Epithelial cell of prostate (primary cell): Measurements from ENCODE around the gene CFAP299.

Experiments used
- DNase-seq: peaks from one replicate; pipeline ENCODE4 v3.0.0-alpha.2; 2011; ENCODE audit warnings: low read depth, low spot score
- H3K27ac ChIP-seq: fragments of 450-650 bp; 2 replicates; pipeline ENCODE4 v1.5.1; 2017; ENCODE audit warnings: mild to moderate bottlenecking

CFAP299 gene

DNA sequence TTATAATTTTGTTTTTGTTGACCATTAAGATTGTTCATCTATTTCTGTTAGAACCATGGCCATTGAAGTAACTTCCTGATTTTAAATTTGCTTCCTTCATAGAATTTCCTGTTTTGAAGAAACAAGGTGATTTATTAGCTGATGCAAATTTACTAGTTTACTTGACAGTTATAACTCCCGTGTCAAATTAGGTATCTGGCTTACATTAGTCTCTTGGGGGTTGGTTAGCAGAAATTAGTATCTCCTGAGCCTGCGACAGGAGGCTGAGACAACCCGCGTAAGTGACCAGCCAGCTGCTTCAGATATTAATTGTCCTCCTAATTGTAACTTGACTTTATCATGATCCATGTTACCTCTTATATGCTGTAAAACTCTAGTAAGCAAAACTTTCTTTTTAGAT, 154.3 kb downstream of the CFAP299 start:
- no peak for DNase-seq
- no peak overlapping the region for H3K27ac ChIP-seq

DNA sequence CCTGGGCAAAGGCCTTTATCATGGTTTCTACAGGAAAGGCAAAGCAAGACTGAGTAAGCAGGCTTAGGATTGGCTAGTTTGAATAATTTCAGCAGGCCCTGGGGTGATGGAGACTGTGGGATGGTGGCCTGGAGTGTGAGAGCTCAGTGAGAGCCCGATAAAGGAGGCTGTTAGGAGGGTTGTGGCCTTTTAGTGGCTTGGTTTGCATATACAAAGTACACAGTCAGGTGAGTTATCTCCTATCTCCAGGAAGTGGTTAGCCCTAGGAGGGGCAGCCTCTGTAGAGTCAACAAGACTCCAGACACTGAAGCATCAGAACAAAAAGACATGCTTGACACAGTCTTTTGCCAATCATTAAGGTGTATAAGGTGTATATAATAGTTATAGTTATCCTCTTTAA, 157.2 kb downstream of the CFAP299 start:
- no peak for DNase-seq
- H3K27ac ChIP-seq: no peak overlapping the region

DNA sequence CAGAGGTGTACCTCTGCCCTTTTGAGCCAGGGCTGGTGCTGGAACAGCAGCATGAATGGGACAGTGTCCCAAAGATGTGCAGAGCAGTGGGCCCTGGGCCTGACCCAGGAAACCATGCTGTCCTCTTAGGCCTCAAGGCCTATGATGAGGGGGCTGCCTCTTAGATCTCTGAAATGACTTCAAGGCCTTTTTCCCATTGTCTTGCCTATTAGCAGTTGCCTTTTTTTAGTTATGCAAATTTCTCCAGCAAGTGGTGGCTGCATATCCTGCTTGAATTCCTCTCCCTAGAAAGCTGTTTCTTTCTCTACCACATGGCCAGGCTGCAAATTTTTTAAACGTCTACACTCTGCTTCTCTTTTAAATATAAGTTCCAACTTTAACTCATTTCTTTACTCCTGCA, 160.3 kb downstream of the CFAP299 start:
- no peak overlapping the region for H3K27ac ChIP-seq
- no peak for DNase-seq

DNA sequence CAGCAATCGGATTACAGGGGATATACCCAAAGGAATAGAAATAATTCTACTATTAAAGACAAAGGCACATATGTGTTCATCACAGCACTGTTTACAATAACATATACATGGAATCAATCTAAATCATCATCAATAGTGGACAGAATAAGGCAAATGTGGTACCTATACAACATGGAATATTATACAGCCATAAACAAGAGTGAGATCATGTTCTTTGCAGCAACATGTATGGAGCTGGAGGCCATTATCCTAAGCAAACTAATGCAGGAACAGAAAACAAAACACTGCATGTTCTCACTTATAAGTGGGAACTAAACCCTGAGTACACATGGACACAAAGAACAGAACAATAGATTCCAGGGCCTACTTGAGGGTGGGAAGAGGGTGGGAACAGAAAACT, 163.2 kb downstream of the CFAP299 start:
- DNase-seq: no peak
- no peak overlapping the region for H3K27ac ChIP-seq

DNA sequence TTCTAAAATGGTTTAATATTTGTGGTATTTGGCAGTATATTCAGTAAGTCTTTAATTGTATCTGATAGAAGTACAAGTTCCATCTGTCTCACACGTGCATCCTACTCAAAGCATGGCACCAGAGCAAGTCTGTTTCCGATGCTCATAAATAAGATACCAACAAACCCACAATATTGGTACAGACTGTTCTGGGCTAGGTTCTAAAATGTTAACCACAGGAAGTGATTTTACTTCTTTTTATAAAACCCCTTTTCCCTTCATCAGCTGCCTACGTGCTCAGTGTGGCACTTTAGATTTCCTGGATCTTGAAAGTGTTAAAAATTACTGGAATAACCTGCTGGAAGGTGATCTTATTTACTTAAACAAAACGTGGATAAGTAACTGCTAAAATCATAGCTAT, 165.1 kb downstream of the CFAP299 start:
- no peak for DNase-seq
- H3K27ac ChIP-seq: no peak overlapping the region

DNA sequence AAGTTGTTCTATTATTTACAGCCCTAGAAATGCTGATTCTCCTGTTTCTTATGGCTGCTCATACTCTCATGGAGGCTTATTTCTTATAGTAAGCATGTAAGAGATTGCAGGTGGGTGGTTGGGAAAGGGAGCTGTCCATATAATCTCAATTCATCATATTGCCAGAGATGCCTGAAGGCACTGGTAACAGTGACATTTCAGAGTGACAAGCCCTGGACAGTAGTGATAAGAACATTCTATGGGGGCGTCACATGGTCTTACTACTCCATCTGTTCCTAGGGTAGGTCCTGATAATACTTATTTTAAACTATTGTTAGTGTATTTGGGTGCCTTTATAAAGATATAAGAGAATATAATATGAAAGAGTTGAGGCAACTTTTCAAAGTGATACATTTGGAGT, 171.5 kb downstream of the CFAP299 start:
- H3K27ac ChIP-seq: no peak overlapping the region
- no peak for DNase-seq

DNA sequence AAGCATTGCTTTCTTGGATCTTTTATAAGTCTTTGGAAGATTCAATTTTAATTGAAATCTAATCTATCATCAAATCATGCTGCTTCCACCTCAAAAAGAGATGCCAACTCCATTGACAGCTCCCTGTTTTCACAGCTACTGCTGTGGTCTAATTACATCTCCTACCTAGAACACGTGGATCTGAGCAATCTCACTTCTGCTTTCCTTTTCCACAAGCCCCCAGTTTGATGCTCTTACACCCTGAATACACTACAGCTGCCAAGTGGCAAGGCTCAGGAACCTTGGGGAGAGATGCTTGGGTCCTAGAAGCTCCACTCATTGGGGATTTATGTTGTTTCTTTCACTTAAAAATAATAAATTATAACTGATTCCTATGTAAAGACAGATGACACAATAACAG, 172.0 kb downstream of the CFAP299 start:
- no peak for DNase-seq
- no peak overlapping the region for H3K27ac ChIP-seq

DNA sequence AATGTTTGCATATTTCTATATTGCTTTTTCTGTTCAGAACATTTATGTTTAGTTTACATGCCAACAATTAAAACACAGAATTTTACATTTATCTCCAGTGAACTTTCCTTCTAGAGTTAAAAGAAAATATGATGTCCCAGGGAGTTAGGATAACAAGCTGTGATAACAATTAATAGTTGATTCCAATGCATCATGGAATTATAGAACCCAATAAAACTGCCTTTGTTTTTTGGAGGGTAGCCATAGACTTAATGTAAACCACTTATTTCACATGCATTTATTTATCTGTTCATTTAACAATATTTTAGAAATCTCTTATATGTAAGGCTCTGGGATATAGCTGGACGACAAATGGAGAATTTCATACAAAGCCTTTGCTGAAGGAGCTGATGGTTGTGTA, 180.0 kb downstream of the CFAP299 start:
- H3K27ac ChIP-seq: no peak overlapping the region
- no peak for DNase-seq

DNA sequence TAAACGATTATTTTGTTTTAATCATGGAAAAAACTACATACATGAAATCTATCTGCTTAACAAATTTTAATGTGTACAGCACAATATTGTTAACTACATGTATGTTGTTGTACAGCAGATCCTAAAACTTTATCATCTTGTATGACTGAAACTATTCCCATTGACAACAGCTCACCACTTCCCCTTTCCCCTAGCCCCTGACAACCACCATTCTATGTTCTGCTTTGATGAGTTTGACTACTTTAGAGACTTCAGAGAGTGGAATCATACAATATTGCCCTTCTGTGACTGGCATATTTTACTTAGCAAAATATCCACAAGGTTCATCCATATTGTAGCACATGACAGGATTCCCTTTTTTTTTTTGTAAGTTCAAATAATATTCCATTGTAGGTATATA, 185.9 kb downstream of the CFAP299 start:
- no peak for DNase-seq
- no peak overlapping the region for H3K27ac ChIP-seq

DNA sequence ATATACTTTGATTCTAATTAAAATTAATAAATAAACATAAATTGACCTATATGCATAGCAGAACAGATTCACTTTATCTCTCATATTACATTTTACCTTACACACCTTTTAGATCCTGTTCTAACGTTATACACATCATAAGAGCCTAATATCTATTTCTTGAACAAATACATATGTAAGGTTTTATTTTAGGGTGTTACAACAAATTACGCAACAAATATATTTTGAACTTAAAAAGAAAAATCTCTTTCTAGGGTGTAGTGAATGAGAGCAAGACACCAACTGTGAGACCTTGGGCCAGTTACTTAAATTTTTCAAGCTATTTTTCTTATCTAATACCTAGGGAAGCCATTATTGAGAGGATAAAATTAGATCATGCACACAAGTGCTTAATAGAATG, 191.2 kb downstream of the CFAP299 start:
- no peak for DNase-seq
- no peak overlapping the region for H3K27ac ChIP-seq

DNA sequence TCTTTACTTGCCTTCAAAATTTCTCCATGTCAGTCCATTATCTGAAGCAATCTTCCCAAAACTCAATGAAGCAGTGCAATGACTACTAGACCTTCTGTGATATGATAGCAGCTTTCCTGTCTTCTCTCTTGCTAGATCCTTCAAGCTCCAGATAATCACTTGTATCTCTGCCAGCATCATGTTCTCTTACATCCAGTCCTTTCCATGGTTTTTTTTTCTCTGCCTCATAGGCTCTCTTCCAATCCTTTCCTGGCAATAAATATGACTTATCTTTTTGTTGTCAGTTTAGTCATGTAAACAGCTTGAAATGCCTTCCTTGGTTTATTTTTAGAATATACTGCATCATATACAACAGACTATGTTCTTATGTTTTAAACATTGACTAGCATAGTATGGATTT, 193.5 kb downstream of the CFAP299 start:
- no peak for DNase-seq
- H3K27ac ChIP-seq: no peak overlapping the region

DNA sequence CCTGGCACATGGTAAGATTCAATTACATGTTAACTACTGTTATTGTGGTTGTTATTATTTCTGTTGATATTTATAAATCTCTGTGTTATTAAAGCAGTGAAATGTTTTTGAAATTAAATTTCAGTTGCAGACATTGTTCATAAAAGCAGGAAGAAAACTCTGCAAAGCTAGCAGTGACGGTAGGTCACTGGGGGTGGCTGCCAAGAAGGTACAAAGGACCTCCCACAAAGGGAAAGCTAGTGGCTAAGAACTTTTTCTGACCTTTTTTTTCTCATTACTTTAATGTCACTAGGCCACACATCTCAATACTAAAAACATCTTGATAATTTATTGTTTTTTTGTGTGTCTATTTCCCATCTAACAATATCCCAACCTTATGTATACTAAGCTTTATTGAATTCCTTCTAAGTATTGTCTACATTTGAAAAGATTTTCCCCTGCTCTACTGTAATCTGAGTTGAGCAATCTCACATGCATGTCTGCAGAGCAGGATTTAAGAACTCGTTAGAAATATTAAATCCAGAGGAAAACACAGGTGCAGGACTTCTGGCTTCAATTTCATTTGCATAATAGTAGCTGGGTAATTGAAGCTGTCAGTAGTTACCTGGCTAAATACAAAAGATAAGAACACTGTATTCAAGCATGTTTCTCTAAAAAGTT, 197.3 kb downstream of the CFAP299 start:
- no peak for DNase-seq
- H3K27ac ChIP-seq: no peak overlapping the region

DNA sequence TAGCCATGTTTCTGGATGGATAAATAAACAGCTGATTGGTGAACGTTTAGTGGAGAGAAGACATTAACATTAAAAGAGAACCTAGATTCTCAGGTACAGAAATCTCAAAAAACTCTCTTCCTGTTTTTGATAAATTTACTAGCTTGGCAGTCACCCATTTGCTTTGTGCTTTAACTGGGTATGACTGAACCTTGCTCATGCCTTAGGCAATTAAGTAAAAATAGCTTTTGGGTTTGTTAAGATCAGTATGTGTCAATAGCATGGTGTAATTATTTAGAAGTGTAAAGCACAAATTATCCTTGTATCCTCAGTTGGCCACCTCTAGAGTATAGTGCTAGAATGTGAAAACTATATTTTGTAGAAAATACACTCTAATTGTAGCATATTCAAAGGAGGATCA, 200.0 kb downstream of the CFAP299 start:
- peak; percentile 18 for DNase-seq

DNA sequence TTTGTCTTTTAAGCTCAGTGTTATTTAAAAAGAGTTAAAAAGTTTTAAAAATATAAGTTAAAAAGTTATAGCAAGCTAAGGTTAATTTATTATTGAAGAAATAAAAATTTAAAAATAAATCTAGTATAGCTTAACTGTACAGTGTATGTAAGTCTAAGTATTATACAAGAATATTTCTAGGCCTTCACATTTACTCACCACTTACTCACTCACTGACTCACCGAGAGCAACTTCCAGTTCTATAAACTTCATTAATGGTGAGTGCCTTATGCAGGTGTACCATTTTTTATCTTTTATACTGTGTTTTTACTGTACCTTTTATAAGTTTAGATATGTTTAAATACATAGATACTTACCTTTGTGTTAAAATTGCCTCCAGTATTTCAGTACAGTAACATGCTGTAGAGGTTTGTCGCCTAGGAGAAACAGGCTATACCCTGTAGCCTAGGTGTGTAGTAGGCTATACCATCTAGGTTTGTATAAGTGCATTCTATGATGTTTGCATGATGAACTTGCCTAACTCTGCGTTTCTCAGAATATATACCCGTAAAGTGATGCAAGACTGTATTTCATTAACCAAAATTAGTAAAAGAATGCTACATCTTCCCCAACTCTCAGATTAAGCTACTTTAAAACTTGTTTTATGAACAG, 202.9 kb downstream of the CFAP299 start:
- peak overlapping the region; percentile 42 for H3K27ac ChIP-seq
- peak; percentile 18 for DNase-seq

More for the DNA sequence above, 200.0 kb downstream of the CFAP299 start:
- H3K27ac ChIP-seq: no peak overlapping the region

DNA sequence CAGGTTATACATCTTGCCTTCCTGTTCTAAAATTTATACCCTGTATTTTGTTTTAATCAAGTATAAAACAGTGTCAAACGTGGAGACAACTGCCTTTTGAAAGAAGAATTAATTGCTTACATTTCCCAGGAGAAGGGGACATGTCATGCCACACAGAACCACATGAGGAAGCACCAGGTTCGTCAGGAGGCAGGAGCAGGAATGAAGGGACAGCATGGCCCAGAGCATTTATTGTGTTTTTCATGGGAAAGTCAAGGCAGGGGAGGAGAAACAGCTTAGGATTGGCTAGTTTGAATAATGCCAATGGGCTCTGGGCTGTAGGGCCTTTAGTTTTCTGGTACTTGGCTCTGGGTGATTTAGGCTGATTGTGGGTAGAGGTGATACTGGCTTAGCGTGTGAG, 203.7 kb downstream of the CFAP299 start:
- no peak overlapping the region for H3K27ac ChIP-seq
- no peak for DNase-seq

DNA sequence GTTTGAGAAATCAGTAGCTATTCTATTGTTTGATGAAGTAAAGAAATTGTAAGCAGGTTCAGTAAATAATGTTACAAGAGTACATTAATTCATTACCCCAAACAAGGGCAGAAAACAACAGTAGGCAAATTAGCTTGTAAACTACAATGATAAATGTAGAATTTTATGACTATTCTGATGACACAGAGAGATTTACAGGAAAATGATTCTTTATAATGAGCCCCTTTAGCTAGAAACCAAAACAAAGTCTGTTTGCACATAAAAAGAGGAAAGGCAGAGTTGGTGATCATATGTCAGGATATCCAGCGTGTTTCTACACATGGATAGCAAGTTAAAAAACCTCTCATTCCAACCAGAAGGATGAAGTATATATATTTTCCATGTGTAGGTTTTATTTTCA, 204.8 kb downstream of the CFAP299 start:
- H3K27ac ChIP-seq: no peak overlapping the region
- DNase-seq: no peak

DNA sequence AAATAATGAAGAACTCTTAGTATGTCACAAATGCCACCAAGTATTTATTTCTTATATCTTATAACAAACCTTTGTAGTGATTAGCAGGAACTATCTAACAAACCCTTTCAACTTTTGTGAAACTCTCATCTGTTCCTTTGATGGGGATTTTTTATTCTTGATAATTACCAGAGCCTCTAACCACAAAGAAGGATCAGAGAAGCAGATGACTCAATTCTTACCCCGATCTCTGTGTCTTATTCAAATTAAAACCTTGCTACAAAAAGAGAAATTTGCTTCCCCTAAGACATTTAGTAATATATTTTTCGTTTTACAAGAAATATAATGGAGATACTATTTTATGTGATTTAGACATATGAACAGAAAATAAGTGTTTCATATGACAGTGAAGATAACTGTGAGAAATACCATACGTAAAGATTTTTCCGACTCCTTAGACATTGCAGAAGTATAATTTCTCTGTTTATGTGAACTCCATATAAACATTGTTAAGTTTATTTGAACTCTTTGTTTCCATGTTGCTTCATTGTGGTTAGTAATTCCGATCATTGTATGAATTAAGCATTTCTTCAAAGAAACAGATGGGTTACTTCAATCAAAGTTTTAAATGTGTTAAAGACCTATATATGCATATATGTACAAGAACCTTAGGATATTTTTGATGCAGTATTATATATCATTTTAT, 205.4 kb downstream of the CFAP299 start:
- no peak overlapping the region for H3K27ac ChIP-seq
- no peak for DNase-seq

DNA sequence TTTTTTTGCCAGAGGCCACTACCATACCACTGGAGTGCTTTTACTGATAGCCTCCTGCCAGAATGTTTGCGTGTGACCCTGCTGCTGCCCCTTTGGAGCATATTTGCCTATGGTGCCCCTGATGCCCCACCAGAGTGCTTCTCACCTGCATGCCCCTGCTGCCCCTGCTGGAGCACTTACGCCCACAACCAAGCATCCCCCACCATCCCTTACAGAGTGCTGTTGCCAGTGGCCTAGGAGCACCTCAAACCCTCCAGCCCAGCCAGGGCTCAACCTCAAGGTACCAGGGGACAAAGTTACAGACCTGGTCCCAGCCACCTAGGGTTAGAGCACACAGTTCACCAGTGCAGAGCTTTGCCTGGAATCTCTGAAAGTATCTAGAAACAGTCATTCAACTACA, 207.2 kb downstream of the CFAP299 start:
- H3K27ac ChIP-seq: no peak overlapping the region
- DNase-seq: no peak

DNA sequence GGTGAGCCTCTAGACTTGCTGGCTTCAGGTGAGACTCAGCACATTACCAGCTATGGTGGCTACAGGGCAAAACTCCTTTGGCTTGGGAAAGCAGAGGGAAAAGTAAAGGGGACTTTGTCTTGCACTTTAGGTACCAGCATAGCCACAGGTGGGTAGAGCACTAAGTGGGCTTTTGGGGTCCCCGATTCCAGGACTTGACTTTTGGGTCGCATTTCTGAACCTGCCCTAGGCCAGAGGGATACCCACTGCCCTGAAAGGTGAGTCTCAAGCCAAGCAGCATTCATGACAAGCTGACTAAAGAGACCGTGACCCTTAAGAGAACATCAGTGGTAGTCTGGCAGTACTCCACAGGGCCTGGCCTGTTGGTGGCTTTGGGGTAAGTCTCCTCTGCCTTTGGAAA, 224.8 kb downstream of the CFAP299 start:
- no peak overlapping the region for H3K27ac ChIP-seq
- no peak for DNase-seq

DNA sequence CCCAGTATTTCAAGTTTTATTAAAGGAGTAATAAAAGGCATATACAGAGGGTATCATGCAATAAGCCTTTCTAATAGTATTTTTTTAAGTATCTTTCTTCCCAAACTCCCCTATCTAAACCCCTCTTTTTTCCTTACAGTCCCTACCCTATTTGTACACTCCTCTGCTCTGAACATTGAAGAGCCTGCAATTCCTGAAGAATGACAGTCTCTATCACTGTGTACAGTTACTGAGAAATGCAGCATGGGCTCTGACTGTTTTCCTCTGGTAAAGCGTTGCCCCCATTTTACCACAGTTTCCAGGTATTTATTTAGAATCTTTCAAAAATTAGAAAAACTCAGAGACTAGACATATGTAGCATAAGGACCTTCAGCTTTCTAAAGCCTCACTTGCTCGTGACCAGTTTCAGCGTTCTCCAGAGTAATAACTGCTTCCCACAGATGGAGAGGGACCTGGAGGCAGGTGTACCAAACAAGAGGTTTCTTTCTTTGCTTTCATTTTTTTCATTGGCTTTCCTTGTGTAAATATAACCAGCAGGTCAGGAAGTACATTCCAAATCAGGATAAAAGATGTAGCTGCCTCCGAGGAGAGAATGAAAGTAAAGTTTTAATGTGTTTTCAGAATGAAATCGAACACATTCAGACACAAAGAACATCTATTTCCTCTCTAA, 230.8 kb downstream of the CFAP299 start:
- DNase-seq: no peak
- no peak overlapping the region for H3K27ac ChIP-seq

DNA sequence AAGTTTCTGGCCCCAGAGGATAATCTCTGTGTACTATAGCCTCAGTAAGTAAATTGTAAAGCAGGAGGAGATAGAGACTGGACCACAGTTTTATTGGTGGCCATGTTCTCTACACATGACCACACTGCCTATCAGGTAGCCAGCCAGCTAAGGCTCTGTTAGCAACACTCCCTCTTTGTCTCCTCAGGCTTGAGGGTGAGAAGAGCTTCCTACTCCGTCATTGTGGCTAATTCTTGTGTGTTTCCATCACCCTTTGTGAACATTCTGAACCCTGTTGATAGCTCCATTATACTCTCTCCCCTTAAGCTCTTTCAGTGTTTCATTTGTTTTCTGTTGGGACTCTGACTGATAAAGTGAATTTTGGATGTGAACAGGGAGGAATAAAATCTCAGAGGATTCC, 233.4 kb downstream of the CFAP299 start:
- no peak for DNase-seq

More for the DNA sequence above, 233.4 kb downstream of the CFAP299 start:
- H3K27ac ChIP-seq: no peak overlapping the region
